RPMI8226 (cell line): Measurements from ENCODE around the gene BBS1.
"Not testable (repeated sequence)": the region's sequence is repeated elsewhere in the genome, so short reads cannot be mapped to it uniquely, and the experiment has no call there.

Experiments
- DNase-seq: peaks from one replicate; pipeline ENCODE4 v3.0.0-alpha.2; 2015

BBS1 gene

GRCh38 chr11:66510271-66510989 lies at the start of gene BBS1:
Gene BBS1 (plus strand): TSS chr11:66510635. CDS start chr11:66510660, 25 bp downstream.
- DNase-seq: peak; percentile 90

GRCh38 chr11:66462010-66462409 lies 48.4 kb upstream of the BBS1 start:
- no peak for DNase-seq

DNA sequence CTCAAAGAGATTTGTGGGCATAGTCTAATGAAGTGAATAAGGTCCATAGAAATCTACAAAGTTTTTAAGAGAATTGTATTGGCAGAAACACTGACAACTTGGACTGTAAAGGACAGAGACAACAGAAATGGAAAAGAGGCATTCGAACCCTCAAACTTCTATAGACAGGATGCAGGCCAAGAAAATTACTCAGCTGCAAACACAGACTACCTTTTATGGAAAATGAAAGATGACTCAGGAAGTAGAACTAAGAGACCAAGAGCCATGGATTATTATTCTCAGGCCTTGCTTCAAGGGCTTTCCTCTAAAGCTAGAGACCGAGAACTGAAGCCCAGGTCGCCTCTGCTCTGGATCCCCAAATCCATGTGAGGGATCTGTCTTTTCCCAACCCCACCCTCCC lies 47.5 kb upstream of the BBS1 start:
- no peak for DNase-seq

GRCh38 chr11:66464116-66464515 lies 46.3 kb upstream of the BBS1 start:
- not testable (repeated sequence) for DNase-seq

DNA sequence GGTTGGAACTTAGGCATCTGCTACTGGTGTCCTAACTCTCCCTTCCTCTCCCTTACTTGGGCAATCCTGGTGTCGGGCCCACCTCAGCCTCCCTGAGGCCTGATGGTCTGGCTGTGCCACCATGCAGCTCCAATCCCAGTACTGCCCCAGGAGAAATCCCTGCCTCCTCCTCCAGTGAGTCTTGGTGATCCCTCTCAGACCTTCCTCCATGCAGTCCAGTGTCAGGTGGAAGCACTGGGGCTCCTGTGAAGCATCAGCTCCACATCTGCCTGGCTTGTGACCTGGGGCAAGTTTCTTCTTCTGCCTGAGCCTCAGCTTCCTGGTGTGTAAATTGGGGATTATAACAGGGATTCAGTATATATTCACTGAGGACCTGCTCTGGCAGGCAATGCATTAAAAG lies 45.5 kb upstream of the BBS1 start:
- DNase-seq: no peak

- DNase-seq: peak; percentile 22
These were observed 44.8 kb upstream of the BBS1 start for GRCh38 chr11:66465373-66466224.

- DNase-seq: peak; percentile 94
These were observed 44.0 kb upstream of the BBS1 start, which contains the start of gene PELI3 for GRCh38 chr11:66466225-66467033. Gene PELI3 (plus strand): TSS chr11:66466905. CDS start chr11:66468129, 1,224 bp downstream.

- DNase-seq: peak; percentile 66
These were observed 43.3 kb upstream of the BBS1 start for GRCh38 chr11:66467034-66467659.

- peak; percentile 88 for DNase-seq
These were observed 42.7 kb upstream of the BBS1 start for GRCh38 chr11:66467756-66468155.

GRCh38 chr11:66468691-66469090 lies 41.7 kb upstream of the BBS1 start:
- DNase-seq: no peak

DNA sequence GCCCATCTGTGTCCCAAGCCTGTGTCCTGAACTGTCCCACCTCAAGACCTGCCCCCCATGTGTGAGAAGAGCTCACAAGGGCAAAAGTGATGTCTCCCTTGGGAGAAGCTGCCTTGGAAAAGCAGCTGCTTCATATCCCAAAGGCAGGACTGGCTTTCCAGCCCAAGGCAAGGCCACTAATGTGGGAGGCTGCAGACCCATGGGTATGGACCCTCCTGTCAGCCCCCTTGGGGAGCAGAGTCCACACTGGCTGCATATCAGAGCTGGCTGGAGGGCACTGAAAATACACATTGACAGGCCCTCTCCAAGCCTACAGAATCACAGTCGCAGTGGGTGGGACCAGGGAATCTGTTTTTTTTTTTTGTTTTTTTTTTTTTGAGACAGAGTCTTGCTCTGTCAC lies 41.0 kb upstream of the BBS1 start:
- no peak for DNase-seq

- no peak for DNase-seq
These were observed 40.4 kb upstream of the BBS1 start for GRCh38 chr11:66470015-66470414.

- DNase-seq: no peak
These were observed 39.3 kb upstream of the BBS1 start for GRCh38 chr11:66471142-66471541.

DNA sequence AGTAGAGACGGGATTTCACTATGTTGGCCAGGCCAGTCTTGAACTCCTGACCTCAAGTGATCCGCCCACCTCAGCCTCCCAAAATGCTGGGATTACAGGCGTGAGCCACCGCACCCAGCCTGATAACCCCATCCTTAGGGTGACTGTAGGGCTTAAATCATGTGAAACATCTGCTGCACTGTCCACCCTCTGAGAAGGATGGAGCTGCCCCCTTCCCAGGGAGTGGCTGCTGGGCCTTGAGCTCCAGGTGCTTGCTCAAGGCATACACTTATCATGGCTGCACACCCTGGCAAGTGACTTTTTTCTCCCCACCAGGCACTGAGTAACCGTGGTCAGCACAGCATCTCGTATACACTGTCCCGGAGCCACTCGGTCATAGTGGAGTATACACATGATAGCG lies 38.4 kb upstream of the BBS1 start:
- no peak for DNase-seq

GRCh38 chr11:66473167-66473566 lies 37.3 kb upstream of the BBS1 start:
- DNase-seq: no peak

GRCh38 chr11:66473608-66474515 lies 36.6 kb upstream of the BBS1 start:
- no peak for DNase-seq

DNA sequence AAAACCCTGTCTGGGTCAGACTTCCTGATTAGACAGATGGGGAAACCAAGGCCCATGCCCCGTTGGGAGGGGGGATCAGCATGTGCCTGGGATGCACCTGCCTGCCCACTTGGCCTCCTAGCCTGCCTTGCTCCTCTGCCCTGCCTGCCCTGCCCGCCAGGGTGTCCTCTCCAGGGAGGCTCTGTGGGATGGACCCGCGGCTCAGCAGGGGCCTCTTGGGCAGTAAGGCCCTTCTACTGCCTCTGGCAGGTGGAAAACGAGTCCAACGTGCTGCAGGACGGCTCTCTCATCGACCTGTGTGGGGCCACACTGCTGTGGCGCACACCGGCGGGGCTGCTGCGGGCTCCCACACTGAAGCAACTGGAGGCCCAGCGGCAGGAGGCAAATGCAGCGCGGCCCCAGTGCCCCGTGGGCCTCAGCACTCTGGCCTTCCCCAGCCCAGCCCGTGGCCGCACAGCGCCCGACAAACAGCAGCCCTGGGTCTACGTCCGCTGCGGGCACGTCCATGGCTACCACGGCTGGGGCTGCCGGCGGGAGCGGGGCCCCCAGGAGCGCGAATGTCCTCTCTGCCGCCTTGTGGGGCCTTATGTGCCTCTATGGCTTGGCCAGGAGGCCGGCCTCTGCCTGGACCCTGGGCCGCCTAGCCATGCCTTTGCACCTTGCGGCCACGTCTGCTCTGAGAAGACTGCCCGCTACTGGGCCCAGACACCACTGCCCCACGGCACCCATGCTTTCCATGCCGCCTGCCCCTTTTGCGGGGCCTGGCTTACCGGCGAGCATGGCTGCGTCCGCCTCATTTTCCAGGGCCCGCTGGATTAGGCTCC lies 34.9 kb upstream of the BBS1 start:
- DNase-seq: no peak

DNA sequence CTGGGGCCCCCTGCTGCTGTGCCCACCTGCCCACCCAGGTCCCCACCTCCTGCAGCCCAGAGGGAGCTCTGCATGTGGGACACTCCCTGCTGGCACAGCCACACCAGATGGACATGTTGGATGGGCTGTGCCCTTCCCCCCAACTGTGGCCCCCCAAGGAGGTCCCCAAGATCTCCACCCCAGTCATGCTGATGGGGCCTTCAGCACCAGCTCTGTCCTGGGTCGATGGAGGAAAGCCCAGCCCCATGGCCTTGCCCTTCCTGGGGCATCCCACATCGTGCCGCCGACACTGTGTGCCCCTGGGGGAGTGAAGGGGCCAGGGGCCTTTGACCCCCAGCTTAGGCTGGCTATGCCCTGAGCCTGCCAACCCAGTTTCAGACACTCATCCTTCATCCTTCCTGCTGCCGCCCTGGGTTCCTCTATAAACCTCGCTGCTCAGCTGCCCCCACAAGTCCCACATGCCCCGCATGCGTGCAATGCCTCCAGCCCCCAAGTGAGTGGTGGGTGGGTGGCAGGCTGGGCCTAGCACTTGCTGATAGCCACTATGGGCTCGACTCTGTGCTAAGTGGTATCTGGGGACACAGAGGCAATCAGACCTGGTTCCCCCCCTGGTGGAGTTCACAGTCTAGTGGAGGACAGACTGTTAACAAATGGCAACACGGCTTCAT lies 34.1 kb upstream of the BBS1 start:
- DNase-seq: no peak

GRCh38 chr11:66476841-66477251 lies 33.6 kb upstream of the BBS1 start:
- no peak for DNase-seq
